Lower leg skin (tissue), 4 donors: ENCODE results near the gene ACAD10. TPM values are rescaled to one million over a fixed set of nuclear protein-coding genes. Genes with fewer than 3 reads are reported as not detected.

Experiments
- DNase-seq, 2 donors: peaks; one replicate each; pipeline ENCODE4 v3.0.0-alpha.2; 2019; ENCODE audit warnings: low spot score in 2 of 2
- H3K4me3 ChIP-seq: fragments of 200-600 bp; sonication (generic); 2 replicates; pipeline ENCODE4 v1.5.1; 2017; ENCODE audit warnings: mild to moderate bottlenecking, low read depth; ENCODE audit not compliant: poor library complexity, severe bottlenecking
- POLR2A ChIP-seq, 2 donors: fragments of 450-650 bp; IDR thresholded peaks; one replicate each; pipeline ENCODE4 v1.6.1; 2016 to 2017; ENCODE audit warnings: antibody characterized with exemption in 2 of 2, mild to moderate bottlenecking in 1 of 2, moderate library complexity in 1 of 2
- WGBS, 2 donors: methylation state at CpG; one replicate each; pipeline ENCODE4 v1.1.5; 2018; 5-methylcytosine and 5-hydroxymethylcytosine counted together
- intact Hi-C: fragments of 100-400 bp; cut with DNase I; formaldehyde crosslinking; loops from one replicate; pipeline ENCODE4 v1.15.0; 2023; ENCODE audit warnings: low total_unique reads
- total RNA-seq, 4 donors: library from RNA; depleted of rRNA; stranded (reverse); fragments of >200 nt; gene quantifications; one replicate each; pipeline ENCODE4 v1.1.0, GENCODE V29; 2016
- TF ChIP-seq, protein P1 (sequence below), 3 donors: fragments of 450-650 bp; IDR thresholded peaks; one replicate each; pipeline ENCODE4 v1.5.1; 2016; ENCODE audit warnings: antibody characterized with exemption in 3 of 3, mild to moderate bottlenecking in 3 of 3, moderate library complexity in 2 of 3

The ACAD10 gene
- 10 to 100 TPM; 23.1 to 40.5 (median 24.3) TPM for total RNA-seq

DNA sequence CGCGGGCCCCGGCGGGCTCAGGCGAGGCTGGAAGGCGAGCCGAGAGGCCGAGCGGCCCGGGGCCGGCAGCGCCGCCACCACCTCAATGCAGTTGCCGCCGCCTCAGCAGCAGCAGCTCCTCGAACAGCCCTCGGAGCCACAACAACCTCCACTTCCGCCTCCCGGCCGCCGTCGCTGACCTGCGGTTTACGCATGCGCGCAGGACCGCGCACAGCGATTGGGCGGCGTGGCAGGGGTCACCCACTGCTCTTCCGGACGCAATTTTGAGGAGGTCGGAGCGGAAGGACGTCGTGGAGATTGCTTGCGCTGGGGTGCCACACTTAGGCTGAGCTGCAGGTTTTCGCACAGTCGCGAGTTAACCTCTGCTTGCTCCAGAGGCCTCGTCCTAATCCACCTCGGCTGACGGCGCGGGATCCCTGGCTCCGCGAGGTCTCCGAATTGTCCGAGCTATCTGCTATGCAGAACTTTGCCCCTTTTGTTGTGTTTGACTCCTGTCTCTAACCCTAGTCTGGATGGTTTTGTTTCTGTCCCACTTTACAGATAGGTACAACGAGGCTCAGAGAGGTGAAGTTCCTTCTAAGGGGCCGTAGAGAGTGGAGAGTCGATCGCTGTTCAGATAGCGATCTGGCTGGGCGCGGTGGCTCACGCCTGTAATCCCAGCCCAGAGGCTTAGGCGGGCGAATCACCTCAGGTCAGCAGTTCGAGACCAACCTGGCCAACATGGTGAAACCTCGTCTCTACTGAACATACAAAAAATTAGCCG is at the start of gene ACAD10, which contains the start of gene BRAP:
TSS of gene ACAD10 (plus strand) at position 243 of the 763 bp plus-strand sequence. CDS start 6,657 bp downstream, outside the sequence.
TSS of gene BRAP (minus strand) at position 146 of the 763 bp plus-strand sequence. CDS start 164 bp downstream, outside the sequence.
- TF ChIP-seq POLR2A (IDR thresholded peaks at IDR 0.05) = peak in 1 of 2 donors; percentile 27
- TF ChIP-seq, protein P1, sequence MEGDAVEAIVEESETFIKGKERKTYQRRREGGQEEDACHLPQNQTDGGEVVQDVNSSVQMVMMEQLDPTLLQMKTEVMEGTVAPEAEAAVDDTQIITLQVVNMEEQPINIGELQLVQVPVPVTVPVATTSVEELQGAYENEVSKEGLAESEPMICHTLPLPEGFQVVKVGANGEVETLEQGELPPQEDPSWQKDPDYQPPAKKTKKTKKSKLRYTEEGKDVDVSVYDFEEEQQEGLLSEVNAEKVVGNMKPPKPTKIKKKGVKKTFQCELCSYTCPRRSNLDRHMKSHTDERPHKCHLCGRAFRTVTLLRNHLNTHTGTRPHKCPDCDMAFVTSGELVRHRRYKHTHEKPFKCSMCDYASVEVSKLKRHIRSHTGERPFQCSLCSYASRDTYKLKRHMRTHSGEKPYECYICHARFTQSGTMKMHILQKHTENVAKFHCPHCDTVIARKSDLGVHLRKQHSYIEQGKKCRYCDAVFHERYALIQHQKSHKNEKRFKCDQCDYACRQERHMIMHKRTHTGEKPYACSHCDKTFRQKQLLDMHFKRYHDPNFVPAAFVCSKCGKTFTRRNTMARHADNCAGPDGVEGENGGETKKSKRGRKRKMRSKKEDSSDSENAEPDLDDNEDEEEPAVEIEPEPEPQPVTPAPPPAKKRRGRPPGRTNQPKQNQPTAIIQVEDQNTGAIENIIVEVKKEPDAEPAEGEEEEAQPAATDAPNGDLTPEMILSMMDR (IDR thresholded peaks at IDR 0.05) = no peak
- H3K4me3 ChIP-seq = peak within 1 kb of the TSS; percentile 91
- intact Hi-C loops = no loop called here
- peak; percentile 92 to 98 for DNase-seq
- WGBS, 2 donors = 0% methylated on average over 13 to 60 of the region's 63 CpGs

DNA sequence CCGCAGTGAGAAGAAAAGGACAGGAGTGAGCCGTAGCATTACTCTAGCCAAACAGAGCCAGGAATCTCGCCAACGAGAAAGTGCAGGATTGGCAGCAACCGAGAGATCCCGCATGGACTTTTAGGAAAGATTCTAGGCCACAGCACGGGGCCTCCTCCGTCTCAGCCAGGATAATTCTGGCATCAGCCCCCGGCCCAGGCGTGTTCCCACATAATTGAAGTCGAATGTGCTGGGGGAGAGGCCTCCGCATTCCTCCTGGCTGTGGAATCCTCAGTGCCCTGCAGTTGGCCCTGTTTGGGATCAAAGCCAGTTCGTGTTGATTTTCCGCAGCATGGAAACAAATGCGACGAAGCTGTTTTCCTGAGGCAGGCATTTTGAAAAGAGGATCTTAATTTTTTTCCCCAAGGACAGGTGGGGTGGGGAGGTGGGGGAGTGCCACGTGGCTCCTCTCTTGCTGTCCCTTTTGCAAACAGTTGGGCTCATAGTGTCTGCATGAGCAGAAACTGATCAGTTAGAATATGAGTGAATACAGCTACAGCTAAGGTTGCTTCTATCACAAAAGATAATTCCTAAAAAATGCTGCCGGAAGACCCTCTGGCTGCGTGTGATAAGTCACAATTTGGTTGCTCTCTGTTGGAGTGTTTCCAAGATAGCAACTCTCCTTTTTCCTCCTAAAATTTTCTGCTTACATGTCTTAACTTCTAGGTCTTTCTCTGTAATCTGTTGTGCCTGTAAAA is 49.5 kb upstream of the ACAD10 start:
- no peak overlapping the region for H3K4me3 ChIP-seq
- TF ChIP-seq, protein P1 (IDR thresholded peaks at IDR 0.05) = no peak
- no peak for TF ChIP-seq POLR2A (IDR thresholded peaks at IDR 0.05)
- intact Hi-C loops = no loop called here
- peak; percentile 53 to 91 for DNase-seq
- 11 to 13% methylated on average over 19 of the region's 19 CpGs for WGBS, 2 donors

DNA sequence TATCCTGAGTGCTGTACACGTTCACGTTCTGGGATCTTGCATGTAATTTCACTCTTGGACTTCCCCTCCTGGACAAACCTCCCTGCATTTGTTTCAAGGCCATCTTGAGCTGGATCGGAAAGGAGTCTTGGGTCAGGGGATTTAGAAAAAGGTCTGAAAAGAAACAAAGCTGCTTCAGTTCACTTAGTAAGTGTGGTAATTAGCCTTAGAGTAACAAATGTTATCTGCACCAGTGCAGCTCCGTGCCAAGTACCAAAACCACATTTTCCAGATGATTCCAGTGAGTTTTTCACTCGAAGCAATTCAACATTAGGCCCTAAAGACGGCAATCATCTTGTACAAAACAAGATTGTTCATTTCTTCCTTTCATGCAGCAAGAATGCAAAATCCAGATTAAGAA is 47.3 kb upstream of the ACAD10 start:
- TF ChIP-seq POLR2A (IDR thresholded peaks at IDR 0.05) = no peak
- TF ChIP-seq, protein P1 (IDR thresholded peaks at IDR 0.05) = no peak
- intact Hi-C loops = no loop called here
- no peak for DNase-seq
- H3K4me3 ChIP-seq = no peak overlapping the region
- 56 to 77% methylated on average over 6 of the region's 6 CpGs for WGBS, 2 donors

DNA sequence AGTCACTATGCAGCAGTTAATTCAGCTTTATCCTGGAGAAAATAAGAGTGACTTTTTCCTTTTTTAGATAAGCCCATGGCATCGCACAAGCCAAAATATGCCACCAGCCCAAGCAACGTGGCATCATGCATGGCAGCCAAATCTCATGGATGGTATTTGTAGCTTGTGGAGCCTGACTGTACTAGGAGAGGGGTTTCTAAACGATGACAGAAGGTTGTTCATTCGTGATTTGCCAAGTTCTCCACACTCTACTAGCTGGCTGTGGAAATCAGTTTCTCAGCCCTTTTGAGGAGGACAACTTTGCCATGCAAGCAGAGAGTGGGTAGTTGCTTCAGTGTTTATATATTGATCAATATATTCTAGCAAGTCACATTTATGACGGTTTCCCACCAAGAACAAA is 45.3 kb upstream of the ACAD10 start:
- intact Hi-C loops = no loop called here
- no peak overlapping the region for H3K4me3 ChIP-seq
- no peak for DNase-seq
- WGBS, 2 donors = 83 to 90% methylated on average over 5 of the region's 5 CpGs
- TF ChIP-seq POLR2A (IDR thresholded peaks at IDR 0.05) = no peak
- TF ChIP-seq, protein P1 (IDR thresholded peaks at IDR 0.05) = no peak

DNA sequence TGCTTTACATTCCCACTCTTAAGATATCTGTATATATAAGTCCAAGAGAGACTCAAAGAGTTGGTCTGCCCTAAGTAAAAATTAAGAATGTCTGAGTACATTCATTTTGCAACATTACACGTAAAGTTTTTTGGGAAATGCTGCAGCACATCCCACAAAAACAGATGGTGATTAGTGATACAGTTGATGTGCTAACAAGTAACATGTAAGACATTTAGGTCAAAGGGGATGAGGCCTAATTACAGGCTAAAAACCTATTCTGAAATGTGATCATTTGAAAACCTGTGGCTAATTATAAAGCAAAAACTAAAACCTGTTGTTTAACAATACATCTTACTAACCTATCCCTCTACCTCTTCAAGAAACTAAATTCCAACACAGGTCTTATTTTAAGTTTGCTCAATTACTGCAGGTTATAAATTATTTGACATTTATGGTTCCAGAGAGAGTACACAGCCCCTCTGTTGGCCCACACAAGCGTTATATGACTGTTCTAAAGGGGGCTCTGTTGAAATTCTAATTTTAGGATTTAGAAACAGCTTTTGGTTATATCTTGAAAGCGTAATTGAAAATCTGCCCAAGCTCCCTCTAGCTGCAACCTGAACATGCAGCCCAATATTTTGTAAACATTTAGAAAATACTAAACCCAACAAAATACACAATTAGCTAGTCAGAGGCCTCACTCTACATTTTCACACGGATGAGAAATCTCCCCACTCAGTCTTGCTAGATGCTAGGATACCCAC is 43.0 kb upstream of the ACAD10 start:
- no peak for DNase-seq
- no peak overlapping the region for H3K4me3 ChIP-seq
- WGBS, 2 donors = 63 to 68% methylated on average over 4 of the region's 4 CpGs
- TF ChIP-seq POLR2A (IDR thresholded peaks at IDR 0.05) = no peak
- TF ChIP-seq, protein P1 (IDR thresholded peaks at IDR 0.05) = no peak
- intact Hi-C loops = no loop called here
